ENCODE results near the gene GRK6.
A peak's percentile ranks its signal among the peaks of the same experiment; 100 is the strongest.

The GRK6 gene

GRCh38 chr5:177452688-177453638 lies 26.5 kb downstream of the GRK6 start:
- H3K4me3 ChIP-seq (ENCODE audit: low read depth, low read length), result no peak overlapping the region

- H3K4me3 ChIP-seq (ENCODE audit: low read depth, low read length), result peak overlapping the region; percentile 67
These were observed 27.4 kb downstream of the GRK6 start for GRCh38 chr5:177453852-177454396.

- peak overlapping the region; percentile 67 for H3K4me3 ChIP-seq (ENCODE audit: low read depth, low read length)
These were observed 28.0 kb downstream of the GRK6 start for GRCh38 chr5:177454397-177455035.

- H3K4me3 ChIP-seq (ENCODE audit: low read depth, low read length), result peak overlapping the region; percentile 67
These were observed 28.7 kb downstream of the GRK6 start for GRCh38 chr5:177455036-177455660.

- peak overlapping the region; percentile 67 for H3K4me3 ChIP-seq (ENCODE audit: low read depth, low read length)
These were observed 29.4 kb downstream of the GRK6 start for GRCh38 chr5:177455661-177456590.

- no peak overlapping the region for H3K4me3 ChIP-seq (ENCODE audit: low read depth, low read length)
These were observed 30.1 kb downstream of the GRK6 start for GRCh38 chr5:177456591-177456964.

GRCh38 chr5:177456976-177457851 lies 30.7 kb downstream of the GRK6 start:
- H3K4me3 ChIP-seq (ENCODE audit: low read depth, low read length), result no peak overlapping the region

GRCh38 chr5:177457852-177458681 lies 31.6 kb downstream of the GRK6 start:
- H3K4me3 ChIP-seq (ENCODE audit: low read depth, low read length), result no peak overlapping the region

- H3K4me3 ChIP-seq (ENCODE audit: low read depth, low read length), result no peak overlapping the region
These were observed 32.5 kb downstream of the GRK6 start for GRCh38 chr5:177458912-177459350.

GRCh38 chr5:177459357-177459756 lies 32.9 kb downstream of the GRK6 start:
- no peak overlapping the region for H3K4me3 ChIP-seq (ENCODE audit: low read depth, low read length)

- no peak overlapping the region for H3K4me3 ChIP-seq (ENCODE audit: low read depth, low read length)
These were observed 33.5 kb downstream of the GRK6 start for GRCh38 chr5:177459819-177460628.

- no peak overlapping the region for H3K4me3 ChIP-seq (ENCODE audit: low read depth, low read length)
These were observed 35.7 kb downstream of the GRK6 start for GRCh38 chr5:177462021-177462670.

- no peak overlapping the region for H3K4me3 ChIP-seq (ENCODE audit: low read depth, low read length)
These were observed 38.6 kb downstream of the GRK6 start for GRCh38 chr5:177465044-177465443.

GRCh38 chr5:177466861-177467260 lies 40.4 kb downstream of the GRK6 start:
- no peak overlapping the region for H3K4me3 ChIP-seq (ENCODE audit: low read depth, low read length)

- H3K4me3 ChIP-seq (ENCODE audit: low read depth, low read length), result no peak overlapping the region
These were observed 41.0 kb downstream of the GRK6 start for GRCh38 chr5:177467436-177467835.

GRCh38 chr5:177468329-177468684 lies 41.8 kb downstream of the GRK6 start:
- no peak overlapping the region for H3K4me3 ChIP-seq (ENCODE audit: low read depth, low read length)

Measured in iPS-11a (cell line).